Suppressor macrophage (primary cell): Measurements from ENCODE around the gene ITSN1.
"Not testable (repeated sequence)": the region's sequence is repeated elsewhere in the genome, so short reads cannot be mapped to it uniquely, and the experiment has no call there.

ENCODE experiments used
- DNase-seq, 4 experiments: peaks; one replicate each; pipeline ENCODE4 v3.0.0-alpha.2; 2020 to 2022

ITSN1 gene

GRCh38 chr21:33865996-33866575, 223.8 kb downstream of the ITSN1 start:
- DNase-seq: no peak

DNA sequence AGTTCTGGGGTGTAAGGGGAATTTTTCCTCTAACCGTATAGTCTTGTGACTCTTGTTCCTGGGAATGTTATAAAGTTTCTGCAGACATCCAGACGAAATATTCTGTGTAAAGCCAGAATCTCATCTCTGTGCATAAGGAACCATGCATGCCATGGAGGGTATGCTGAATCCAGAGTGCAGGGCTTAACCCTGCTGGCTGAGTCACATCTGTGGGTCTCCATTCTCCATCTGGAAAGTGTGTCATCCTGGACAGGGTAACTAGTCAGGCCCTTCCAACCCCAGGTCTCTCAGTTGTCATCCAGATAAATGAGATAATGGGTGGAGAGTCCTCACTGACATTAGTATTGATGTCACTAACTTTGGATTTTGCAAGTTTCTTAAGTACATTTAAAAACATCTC, 224.5 kb downstream of the ITSN1 start:
- DNase-seq: no peak

DNA sequence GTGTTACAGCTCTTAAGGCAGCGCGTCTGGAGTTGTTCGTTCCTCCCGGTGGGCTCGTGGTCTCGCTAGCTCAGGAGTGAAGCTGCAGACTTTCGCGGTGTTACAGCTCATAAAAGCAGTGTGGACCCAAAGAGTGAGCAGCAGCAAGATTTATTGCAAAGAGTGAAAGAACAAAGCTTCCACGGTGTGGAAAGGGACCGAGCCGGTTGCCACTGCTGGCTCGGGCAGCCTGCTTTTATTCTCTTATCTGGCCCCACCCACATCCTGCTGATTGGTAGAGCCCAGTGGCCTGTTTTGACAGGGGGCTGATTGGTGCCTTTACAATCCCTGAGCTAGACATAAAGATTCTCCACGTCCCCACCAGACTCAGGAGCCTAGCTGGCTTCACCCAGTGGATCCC, 225.6 kb downstream of the ITSN1 start:
- DNase-seq: not testable (repeated sequence)

- peak in 3 of 4 experiments; percentile 12 to 43 (median 35) for DNase-seq
Measured at GRCh38 chr21:33869873-33870272, 227.6 kb downstream of the ITSN1 start.

GRCh38 chr21:33870768-33871167, 228.5 kb downstream of the ITSN1 start:
- DNase-seq: no peak

GRCh38 chr21:33871171-33871570, 228.9 kb downstream of the ITSN1 start:
- peak in 2 of 4 experiments; percentile 22 to 24 for DNase-seq

DNA sequence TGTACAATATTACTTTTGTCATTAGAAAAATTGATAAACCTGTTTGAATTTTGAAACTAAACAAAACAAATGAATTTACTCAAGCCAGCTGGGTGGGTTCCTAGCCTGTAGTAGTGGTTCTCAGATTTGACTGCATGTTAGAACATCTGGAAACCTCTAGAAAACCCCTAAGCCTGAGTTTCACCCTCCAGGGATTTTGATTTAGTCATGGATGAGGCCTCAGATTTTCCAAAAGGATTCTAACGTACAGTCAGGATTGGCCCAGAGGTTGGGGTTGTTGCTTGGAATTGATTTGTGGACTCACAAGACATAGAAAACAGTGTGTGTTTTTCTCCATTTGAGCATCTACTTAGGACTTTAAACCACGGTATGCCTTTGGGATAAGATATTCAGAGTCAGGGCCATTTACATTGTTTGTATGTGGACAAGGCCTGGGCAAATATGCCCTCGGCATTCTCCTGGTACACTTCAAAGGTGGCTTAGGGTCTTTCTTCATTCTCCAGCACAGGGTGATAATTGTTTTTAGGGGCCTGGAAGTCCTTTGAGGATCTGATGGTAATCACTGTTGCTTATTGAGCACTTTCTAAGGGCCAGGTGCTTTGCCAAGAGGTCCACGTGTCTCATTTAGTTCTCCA, 230.7 kb downstream of the ITSN1 start:
- no peak for DNase-seq

- DNase-seq: no peak
Measured at GRCh38 chr21:33874161-33874560, 231.9 kb downstream of the ITSN1 start.

GRCh38 chr21:33875026-33875695, 232.9 kb downstream of the ITSN1 start:
- DNase-seq: no peak

- no peak for DNase-seq
Measured at GRCh38 chr21:33878824-33879223, 236.5 kb downstream of the ITSN1 start.

GRCh38 chr21:33880626-33881025, 238.3 kb downstream of the ITSN1 start:
- no peak for DNase-seq

DNA sequence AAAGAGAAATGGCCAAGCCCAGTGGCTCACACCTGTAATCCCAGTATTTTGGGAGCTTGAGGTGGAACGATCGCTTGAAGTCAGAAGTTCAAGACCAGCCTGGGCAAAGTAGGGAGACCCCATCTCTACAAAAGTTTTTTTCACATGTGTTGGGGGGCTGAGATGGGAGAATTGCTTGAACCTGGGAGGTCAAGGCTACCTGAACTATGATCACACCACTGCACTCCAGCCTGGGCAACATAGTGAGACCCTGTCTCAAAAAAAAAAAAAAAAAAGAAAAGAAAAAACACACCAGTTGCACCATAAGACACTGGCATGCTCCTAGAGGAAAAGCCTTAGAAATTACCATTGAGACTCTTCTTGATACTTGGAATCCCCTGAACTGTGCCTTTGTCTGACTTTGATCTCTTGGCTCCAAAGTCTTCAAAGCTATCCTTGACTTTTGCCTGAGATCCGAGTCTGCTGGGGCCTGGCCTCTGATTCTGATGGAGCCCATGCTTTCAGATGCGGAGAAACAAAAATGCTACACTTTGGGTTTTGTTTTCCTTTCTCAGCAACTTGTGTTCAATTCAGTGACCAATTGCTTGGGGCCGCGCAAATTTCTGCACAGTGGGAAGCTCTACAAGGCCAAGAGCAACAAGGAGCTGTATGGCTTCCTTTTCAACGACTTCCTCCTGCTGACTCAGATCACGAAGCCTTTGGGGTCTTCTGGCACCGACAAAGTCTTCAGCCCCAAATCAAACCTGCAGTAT, 239.6 kb downstream of the ITSN1 start:
- peak in 1 of 4 experiments; percentile 18 for DNase-seq

DNA sequence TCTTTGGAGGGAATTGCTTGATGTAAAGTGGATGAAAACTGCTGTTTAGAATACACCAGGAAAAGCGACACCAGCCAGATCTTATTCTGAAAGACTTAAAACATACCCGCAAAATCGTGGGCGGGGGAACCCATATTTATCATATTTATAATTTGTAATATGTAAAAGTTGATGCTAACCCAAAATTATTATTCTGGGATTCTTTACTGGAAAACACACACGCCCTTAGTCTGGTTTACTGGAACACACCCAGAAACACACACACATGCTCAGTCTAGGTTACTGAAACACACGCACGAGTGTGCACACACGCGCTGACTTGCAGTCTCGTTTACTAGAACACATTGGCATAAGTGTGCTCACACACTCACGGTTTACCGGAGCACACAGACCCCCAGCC, 240.8 kb downstream of the ITSN1 start:
- no peak for DNase-seq

DNA sequence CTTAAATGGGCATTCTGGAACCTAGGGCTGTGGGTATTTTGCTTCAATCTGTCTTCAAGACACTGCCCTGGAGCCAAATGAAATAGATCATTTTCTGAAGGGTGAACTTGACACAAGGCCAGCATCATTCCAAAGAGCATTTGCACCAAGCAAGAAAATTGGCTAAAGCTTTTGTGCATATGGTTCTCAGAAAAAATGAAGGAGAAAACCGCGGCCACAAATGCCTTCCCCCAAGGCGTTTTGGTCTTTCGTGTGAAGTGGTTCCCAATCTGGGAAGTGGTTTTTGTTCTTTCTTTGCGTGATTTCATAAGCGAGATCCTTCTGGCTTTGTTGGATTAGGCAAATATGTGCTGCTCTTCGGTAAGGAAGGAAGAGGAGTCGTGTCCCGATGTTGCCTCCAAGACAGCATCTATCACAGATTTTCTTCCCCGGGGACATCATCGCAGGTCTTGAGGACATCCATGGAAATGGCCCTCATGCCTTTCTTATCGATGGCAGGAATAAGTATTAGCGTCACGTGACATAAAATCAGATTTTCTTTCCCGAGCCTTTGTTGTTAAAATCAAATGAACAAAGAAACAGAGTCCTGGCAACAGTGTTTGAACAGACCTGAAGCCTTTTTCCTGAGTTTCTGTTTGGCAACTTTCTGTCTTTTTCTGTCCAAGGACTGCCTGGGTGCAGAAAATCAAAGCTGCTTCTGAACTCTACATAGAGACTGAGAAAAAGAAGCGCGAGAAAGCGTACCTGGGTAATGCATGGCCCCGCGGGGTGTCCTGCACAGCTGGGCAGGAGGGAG, 242.3 kb downstream of the ITSN1 start:
- DNase-seq: peak in 1 of 4 experiments; percentile 25

GRCh38 chr21:33885172-33885514, 242.8 kb downstream of the ITSN1 start:
- DNase-seq: no peak

DNA sequence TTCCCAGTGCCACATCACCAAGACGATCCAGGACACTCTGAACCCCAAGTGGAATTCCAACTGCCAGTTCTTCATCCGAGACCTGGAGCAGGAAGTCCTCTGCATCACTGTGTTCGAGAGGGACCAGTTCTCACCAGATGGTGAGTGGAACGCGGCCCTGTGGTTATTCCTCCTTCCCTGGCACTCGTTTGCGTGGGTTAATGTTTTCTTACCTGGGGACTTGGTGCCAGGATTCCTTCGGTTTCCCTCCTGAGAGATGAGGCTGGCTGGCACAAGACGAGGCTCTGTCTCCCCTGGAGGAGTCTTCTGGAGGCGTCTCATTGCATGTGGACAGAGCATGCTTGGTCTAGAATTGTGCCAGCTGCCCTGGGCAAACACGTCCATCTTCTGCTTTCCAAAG, 244.0 kb downstream of the ITSN1 start:
- no peak for DNase-seq

DNA sequence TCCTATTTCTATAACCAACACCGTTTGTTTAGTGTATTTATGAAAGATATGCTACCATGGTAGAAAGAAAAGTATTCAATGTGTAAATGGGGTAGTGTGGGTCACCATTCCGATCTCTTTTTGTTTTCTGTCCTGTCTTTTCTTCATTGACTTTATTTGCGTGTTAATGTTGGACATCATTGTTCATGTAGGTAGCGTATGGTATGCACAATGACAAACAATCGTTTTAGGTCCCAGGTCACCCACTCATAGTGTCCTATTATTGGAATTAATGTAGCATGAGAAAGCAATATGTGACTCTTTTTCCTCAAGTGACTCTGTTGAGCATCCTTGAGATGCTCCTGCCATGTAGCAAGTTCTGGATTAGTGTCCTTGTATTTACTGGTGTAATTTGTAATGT, 247.9 kb downstream of the ITSN1 start:
- no peak for DNase-seq

GRCh38 chr21:33892853-33893252, 250.6 kb downstream of the ITSN1 start:
- DNase-seq: no peak

DNA sequence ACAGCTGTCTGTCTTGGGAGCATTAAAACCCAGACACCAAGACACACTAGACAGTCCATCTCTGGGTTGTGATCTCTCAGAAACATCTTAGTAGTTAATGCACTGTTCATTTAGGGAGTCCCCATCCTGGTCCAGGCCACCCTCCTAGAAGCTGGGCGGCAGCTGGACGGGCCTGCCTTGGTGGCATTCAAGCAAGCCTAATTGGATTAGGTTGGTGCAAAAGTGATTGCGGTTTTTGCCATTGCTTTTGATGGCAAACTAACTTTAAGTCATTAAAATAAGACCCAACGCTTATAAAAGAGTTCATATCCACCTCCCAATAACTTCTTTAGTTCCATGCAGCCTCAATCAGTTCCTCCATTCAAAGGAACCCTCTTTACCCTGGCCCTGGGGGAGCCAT, 251.6 kb downstream of the ITSN1 start:
- DNase-seq: no peak

GRCh38 chr21:33894736-33895288, 252.5 kb downstream of the ITSN1 start:
- peak; percentile 85 to 92 (median 90) for DNase-seq

- DNase-seq: no peak
Measured at GRCh38 chr21:33895356-33895755, 253.1 kb downstream of the ITSN1 start.

DNA sequence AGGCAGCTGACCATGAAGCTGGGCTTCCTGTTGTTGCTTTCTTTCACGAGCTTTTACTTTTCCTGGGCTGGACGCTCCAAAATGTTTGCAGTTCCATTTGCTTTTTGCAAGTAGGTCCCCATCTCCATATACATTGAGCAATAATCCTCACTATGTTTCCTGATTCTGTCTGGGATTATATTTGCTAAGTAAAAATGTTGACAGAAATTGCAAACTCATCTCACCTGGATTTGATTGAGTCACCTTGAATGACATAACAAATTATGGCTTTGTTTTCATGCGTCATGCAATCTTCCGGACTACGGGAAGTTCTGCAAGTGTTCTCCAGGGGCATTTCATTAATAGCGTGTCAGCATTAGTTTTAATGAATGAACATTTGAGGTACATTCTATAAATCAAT, 254.4 kb downstream of the ITSN1 start:
- DNase-seq: no peak
